ENCODE measurements around the gene SLC41A2. TPM values are rescaled to one million over a fixed set of nuclear protein-coding genes. Genes with fewer than 3 reads are reported as not detected.

SLC41A2 gene
- total RNA-seq (2014; rRNA removed; shearing (Covaris generic); ENCODE audit: low replicate concordance): 0.72 and 2.1 TPM in 2 replicates

GRCh38 chr12:104958001-104958804 is at the start of gene SLC41A2:
TSS of gene SLC41A2 (minus strand) at chr12:104958290. CDS start at chr12:104928527, 29,763 bp downstream.
- Histone ChIP-seq H3K4me1 (ENCODE audit: low read length) (peaks cover 15% of the 10 kb centered on the region), H3K9ac (ENCODE audit: low read length) (peak within 1 kb of the TSS; percentile 71), H3K79me2 (ENCODE audit: low read length) (no peaks in the 10 kb centered on the region), H3K27ac (ENCODE audit: low read length) (no peak within 1 kb of the TSS), H3K9me3 (ENCODE audit: low read length) (no peaks in the 10 kb centered on the region), H2AFZ (ENCODE audit: low read length) (peak within 1 kb of the TSS; percentile 94), H3K36me3 (ENCODE audit: insufficient read depth, low read length) (no peaks in the 10 kb centered on the region), H4K20me1 (ENCODE audit: insufficient read depth, low read depth, low read length) (no peaks in the 10 kb centered on the region), H3K4me3 (ENCODE audit: low read length) (peak within 1 kb of the TSS; percentile 70), H3K4me2 (ENCODE audit: low read depth, low read length, poor library complexity, severe bottlenecking) (peak within 1 kb of the TSS; percentile 74), H3K9me2 (replicated peaks; ENCODE audit: insufficient read depth, low read length) (no peaks in the 10 kb centered on the region), H3K27me3 (ENCODE audit: low read length) (no peaks in the 10 kb centered on the region)
- peak; percentile 85 for DNase-seq

GRCh38 chr12:105001476-105001875 is 43.4 kb upstream of the SLC41A2 start:
- Histone ChIP-seq H3K27me3 (ENCODE audit: low read length) (no peaks in the 10 kb centered on the region), H3K4me1 (ENCODE audit: low read length) (no peaks in the 10 kb centered on the region), H3K27ac (ENCODE audit: low read length) (no peak overlapping the region), H3K9me3 (ENCODE audit: low read length) (0 out of 2 replicates have a peak, but pooled peaks cover 3% of the 10 kb centered on the region), H3K9me2 (replicated peaks; ENCODE audit: insufficient read depth, low read length) (no peaks in the 10 kb centered on the region), H3K4me2 (ENCODE audit: low read depth, low read length, poor library complexity, severe bottlenecking) (no peak overlapping the region), H4K20me1 (ENCODE audit: insufficient read depth, low read depth, low read length) (no peaks in the 10 kb centered on the region), H3K4me3 (ENCODE audit: low read length) (no peak overlapping the region), H3K79me2 (ENCODE audit: low read length) (peaks cover 6% of the 10 kb centered on the region; the same call in 1 of the 2 replicates), H3K36me3 (ENCODE audit: insufficient read depth, low read length) (peaks cover 78% of the 10 kb centered on the region), H3K9ac (ENCODE audit: low read length) (no peak overlapping the region), H2AFZ (ENCODE audit: low read length) (no peak overlapping the region)
- DNase-seq: no peak

DNA sequence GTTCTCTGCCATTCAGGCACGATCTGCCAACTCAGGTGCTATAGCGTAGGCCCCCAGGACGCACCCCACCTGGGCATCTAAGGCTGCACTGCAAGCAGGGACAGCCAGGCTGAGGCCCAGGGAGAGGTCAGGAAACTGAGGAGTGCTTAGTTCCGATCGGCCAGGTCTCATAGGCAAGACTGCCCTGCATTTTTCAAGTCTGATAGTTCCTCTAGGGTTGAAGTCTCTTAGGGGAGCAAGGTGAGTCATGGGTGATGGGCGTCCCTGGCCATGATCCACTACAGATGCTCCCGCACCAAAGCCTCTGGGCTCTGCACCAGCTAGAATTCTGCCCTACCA is 41.2 kb upstream of the SLC41A2 start:
- Histone ChIP-seq H4K20me1 (ENCODE audit: insufficient read depth, low read depth, low read length) (no peaks in the 10 kb centered on the region), H3K4me2 (ENCODE audit: low read depth, low read length, poor library complexity, severe bottlenecking) (no peak overlapping the region), H3K27ac (ENCODE audit: low read length) (no peak overlapping the region), H3K4me1 (ENCODE audit: low read length) (no peaks in the 10 kb centered on the region), H3K9ac (ENCODE audit: low read length) (no peak overlapping the region), H3K36me3 (ENCODE audit: insufficient read depth, low read length) (peaks cover 73% of the 10 kb centered on the region), H3K9me2 (replicated peaks; ENCODE audit: insufficient read depth, low read length) (no peaks in the 10 kb centered on the region), H2AFZ (ENCODE audit: low read length) (no peak overlapping the region), H3K4me3 (ENCODE audit: low read length) (no peak overlapping the region), H3K9me3 (ENCODE audit: low read length) (0 out of 2 replicates have a peak, but pooled peaks cover 3% of the 10 kb centered on the region), H3K79me2 (ENCODE audit: low read length) (peaks cover 6% of the 10 kb centered on the region; the same call in 1 of the 2 replicates), H3K27me3 (ENCODE audit: low read length) (no peaks in the 10 kb centered on the region)
- DNase-seq: no peak

DNA sequence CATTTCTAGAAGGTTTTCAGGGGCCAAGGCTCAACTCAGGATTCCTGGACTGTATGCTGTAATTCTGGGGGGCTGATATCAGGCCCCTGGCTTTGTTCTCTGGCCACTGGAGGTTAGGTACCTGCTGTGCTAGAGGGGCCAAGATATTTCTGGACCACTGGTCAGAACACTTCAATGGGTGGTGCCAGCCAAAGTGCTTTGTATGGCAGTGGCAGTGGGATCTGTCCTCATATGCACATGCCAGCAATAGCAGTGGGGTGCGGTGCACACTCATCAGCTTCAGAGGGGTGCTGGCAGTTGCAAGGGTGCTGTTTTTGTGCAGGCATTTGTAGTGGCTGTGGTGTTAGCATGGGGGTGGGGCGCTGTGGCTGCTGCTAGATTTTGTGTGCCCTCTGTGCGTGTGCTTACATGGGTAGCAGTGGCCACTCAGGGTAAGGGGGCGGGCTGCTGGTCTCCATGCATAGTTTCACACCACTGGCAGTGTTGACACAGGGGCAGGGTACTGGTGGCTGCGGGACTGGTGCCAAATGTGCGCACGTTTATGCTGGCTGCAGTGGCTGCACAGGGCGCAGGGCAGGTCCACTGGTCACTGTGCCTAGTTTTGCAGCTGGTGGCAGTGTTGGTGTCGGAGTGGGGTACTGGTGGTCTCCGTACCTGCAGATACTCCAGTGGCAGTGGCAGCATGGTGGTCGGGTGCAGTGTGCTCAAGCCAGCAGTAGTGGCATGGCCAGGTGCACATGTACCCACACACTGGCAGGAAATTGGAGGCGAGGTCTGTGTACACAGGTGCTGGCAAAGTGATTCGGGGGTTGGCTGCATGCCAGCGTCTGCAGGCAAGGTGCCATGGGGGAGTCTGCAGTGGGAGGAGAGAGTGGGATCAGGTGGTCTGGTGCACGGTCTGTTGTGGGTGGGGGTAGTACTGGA is 40.6 kb upstream of the SLC41A2 start:
- Histone ChIP-seq H3K36me3 (ENCODE audit: insufficient read depth, low read length) (peaks cover 69% of the 10 kb centered on the region), H3K27me3 (ENCODE audit: low read length) (no peaks in the 10 kb centered on the region), H2AFZ (ENCODE audit: low read length) (no peak overlapping the region), H3K4me1 (ENCODE audit: low read length) (no peaks in the 10 kb centered on the region), H4K20me1 (ENCODE audit: insufficient read depth, low read depth, low read length) (no peaks in the 10 kb centered on the region), H3K4me2 (ENCODE audit: low read depth, low read length, poor library complexity, severe bottlenecking) (no peak overlapping the region), H3K4me3 (ENCODE audit: low read length) (no peak overlapping the region), H3K9ac (ENCODE audit: low read length) (no peak overlapping the region), H3K9me3 (ENCODE audit: low read length) (0 out of 2 replicates have a peak, but pooled peaks cover 3% of the 10 kb centered on the region), H3K79me2 (ENCODE audit: low read length) (peaks cover 6% of the 10 kb centered on the region; the same call in 1 of the 2 replicates), H3K27ac (ENCODE audit: low read length) (no peak overlapping the region), H3K9me2 (replicated peaks; ENCODE audit: insufficient read depth, low read length) (no peaks in the 10 kb centered on the region)
- no peak for DNase-seq

- H2AFZ ChIP-seq (ENCODE audit: low read length): no peak overlapping the region
- no peak overlapping the region for H3K4me2 ChIP-seq (ENCODE audit: low read depth, low read length, poor library complexity, severe bottlenecking)
- H3K27me3 ChIP-seq (ENCODE audit: low read length): no peaks in the 10 kb centered on the region
- no peaks in the 10 kb centered on the region for H3K9me2 ChIP-seq (replicated peaks; ENCODE audit: insufficient read depth, low read length)
- no peak overlapping the region for H3K4me3 ChIP-seq (ENCODE audit: low read length)
- peaks cover 6% of the 10 kb centered on the region; the same call in 1 of the 2 replicates for H3K79me2 ChIP-seq (ENCODE audit: low read length)
- H3K4me1 ChIP-seq (ENCODE audit: low read length): no peaks in the 10 kb centered on the region
- H3K9ac ChIP-seq (ENCODE audit: low read length): no peak overlapping the region
- no peak overlapping the region for H3K27ac ChIP-seq (ENCODE audit: low read length)
- H3K9me3 ChIP-seq (ENCODE audit: low read length): 0 out of 2 replicates have a peak, but pooled peaks cover 3% of the 10 kb centered on the region
- no peaks in the 10 kb centered on the region for H4K20me1 ChIP-seq (ENCODE audit: insufficient read depth, low read depth, low read length)
- peak; percentile 2 for DNase-seq
- peaks cover 58% of the 10 kb centered on the region for H3K36me3 ChIP-seq (ENCODE audit: insufficient read depth, low read length)
Observed at GRCh38 chr12:104997541-104997940, 39.5 kb upstream of the SLC41A2 start.

DNA sequence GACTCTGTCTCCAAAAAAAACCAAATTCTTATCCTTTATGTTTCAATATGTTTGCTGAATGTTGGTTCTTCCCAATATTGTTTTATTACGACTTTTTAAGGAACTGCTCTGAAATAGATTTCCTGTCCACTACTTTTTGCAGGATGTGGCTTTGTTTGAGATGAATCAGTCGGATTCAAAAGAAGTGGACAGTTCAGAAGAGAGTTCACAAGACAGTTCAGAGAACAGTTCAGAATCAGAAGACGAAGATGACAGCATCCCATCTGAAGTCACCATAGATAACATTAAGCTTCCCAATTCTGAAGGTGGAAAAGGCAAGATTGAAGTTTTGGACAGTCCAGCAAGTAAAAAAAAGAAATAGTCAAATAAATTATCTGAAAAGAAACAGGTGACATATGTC is 36.2 kb upstream of the SLC41A2 start:
- H3K27ac ChIP-seq (ENCODE audit: low read length): no peak overlapping the region

GRCh38 chr12:104991565-104992128 is 33.6 kb upstream of the SLC41A2 start:
- Histone ChIP-seq H2AFZ (ENCODE audit: low read length) (no peak overlapping the region), H3K9ac (ENCODE audit: low read length) (no peak overlapping the region), H3K27ac (ENCODE audit: low read length) (no peak overlapping the region), H4K20me1 (ENCODE audit: insufficient read depth, low read depth, low read length) (no peaks in the 10 kb centered on the region), H3K4me3 (ENCODE audit: low read length) (no peak overlapping the region), H3K4me2 (ENCODE audit: low read depth, low read length, poor library complexity, severe bottlenecking) (no peak overlapping the region), H3K79me2 (ENCODE audit: low read length) (peaks cover 57% of the 10 kb centered on the region), H3K27me3 (ENCODE audit: low read length) (no peaks in the 10 kb centered on the region), H3K36me3 (ENCODE audit: insufficient read depth, low read length) (peaks cover 53% of the 10 kb centered on the region), H3K4me1 (ENCODE audit: low read length) (peaks cover 23% of the 10 kb centered on the region), H3K9me2 (replicated peaks; ENCODE audit: insufficient read depth, low read length) (no peaks in the 10 kb centered on the region), H3K9me3 (ENCODE audit: low read length) (no peaks in the 10 kb centered on the region)
- no peak for DNase-seq

More for the DNA sequence above, 36.2 kb upstream of the SLC41A2 start:
- H3K9me3 ChIP-seq (ENCODE audit: low read length): no peaks in the 10 kb centered on the region
- no peaks in the 10 kb centered on the region for H3K9me2 ChIP-seq (replicated peaks; ENCODE audit: insufficient read depth, low read length)
- no peak overlapping the region for H3K9ac ChIP-seq (ENCODE audit: low read length)
- no peaks in the 10 kb centered on the region for H3K27me3 ChIP-seq (ENCODE audit: low read length)
- no peak overlapping the region for H3K4me2 ChIP-seq (ENCODE audit: low read depth, low read length, poor library complexity, severe bottlenecking)
- peaks cover 60% of the 10 kb centered on the region for H3K36me3 ChIP-seq (ENCODE audit: insufficient read depth, low read length)
- DNase-seq: no peak
- no peak overlapping the region for H3K4me3 ChIP-seq (ENCODE audit: low read length)
- no peak overlapping the region for H2AFZ ChIP-seq (ENCODE audit: low read length)
- peaks cover 2% of the 10 kb centered on the region; the same call in 1 of the 2 replicates for H3K4me1 ChIP-seq (ENCODE audit: low read length)
- no peaks in the 10 kb centered on the region for H4K20me1 ChIP-seq (ENCODE audit: insufficient read depth, low read depth, low read length)
- H3K79me2 ChIP-seq (ENCODE audit: low read length): peaks cover 30% of the 10 kb centered on the region
